BLaER1 (cell line): ENCODE results near the gene MRFAP1L1.
"Not testable (repeated sequence)": the region's sequence is repeated elsewhere in the genome, so short reads cannot be mapped to it uniquely, and the experiment has no call there.

ENCODE experiments used
- H3K27ac ChIP-seq: shearing (Covaris generic); formaldehyde crosslinking; 2 replicates; pipeline ENCODE4 v1.8.1; 2022
- H3K27me3 ChIP-seq: shearing (Covaris generic); formaldehyde crosslinking; 2 replicates; pipeline ENCODE4 v1.8.1; 2022
- H3K36me3 ChIP-seq: shearing (Covaris generic); formaldehyde crosslinking; 2 replicates; pipeline ENCODE4 v1.8.1; 2022
- H3K4me1 ChIP-seq: shearing (Covaris generic); formaldehyde crosslinking; 2 replicates; pipeline ENCODE4 v1.8.1; 2022
- H3K4me2 ChIP-seq: shearing (Covaris generic); formaldehyde crosslinking; 2 replicates; pipeline ENCODE4 v1.8.1; 2022
- H3K4me3 ChIP-seq: shearing (Covaris generic); formaldehyde crosslinking; 2 replicates; pipeline ENCODE4 v1.8.1; 2022
- H3K9ac ChIP-seq: shearing (Covaris generic); formaldehyde crosslinking; 2 replicates; pipeline ENCODE4 v1.8.1; 2022
- H3K9me3 ChIP-seq: shearing (Covaris generic); formaldehyde crosslinking; 2 replicates; pipeline ENCODE4 v1.8.1; 2022
- H4K20me1 ChIP-seq: shearing (Covaris generic); formaldehyde crosslinking; 2 replicates; pipeline ENCODE4 v1.8.1; 2022
- Cebpa-rat ChIP-seq: shearing (Covaris generic); IDR thresholded peaks from 2 replicates; pipeline ENCODE4 v1.8.1; 2022

Gene MRFAP1L1

GRCh38 chr4:6681191-6681590 lies 28.5 kb downstream of the MRFAP1L1 start:
- H3K27ac ChIP-seq = no peak overlapping the region
- no peaks in the 10 kb centered on the region for H3K27me3 ChIP-seq
- H3K9me3 ChIP-seq = no peaks in the 10 kb centered on the region
- H3K36me3 ChIP-seq = peaks cover 37% of the 10 kb centered on the region
- peaks cover 26% of the 10 kb centered on the region for H3K4me1 ChIP-seq
- H3K4me2 ChIP-seq = no peak overlapping the region
- no peak overlapping the region for H3K4me3 ChIP-seq
- H3K9ac ChIP-seq = no peak overlapping the region
- peaks cover 52% of the 10 kb centered on the region for H4K20me1 ChIP-seq
- no peak for TF ChIP-seq Cebpa-rat

GRCh38 chr4:6680372-6681034 lies 29.2 kb downstream of the MRFAP1L1 start:
- peaks cover 44% of the 10 kb centered on the region for H3K36me3 ChIP-seq
- no peak overlapping the region for H3K4me3 ChIP-seq
- no peak overlapping the region for H3K4me2 ChIP-seq
- H3K4me1 ChIP-seq = peaks cover 33% of the 10 kb centered on the region
- no peaks in the 10 kb centered on the region for H3K27me3 ChIP-seq
- no peaks in the 10 kb centered on the region for H3K9me3 ChIP-seq
- H3K27ac ChIP-seq = no peak overlapping the region
- TF ChIP-seq Cebpa-rat = no peak
- H4K20me1 ChIP-seq = peaks cover 59% of the 10 kb centered on the region
- no peak overlapping the region for H3K9ac ChIP-seq

GRCh38 chr4:6676722-6677558 lies 32.7 kb downstream of the MRFAP1L1 start:
- Histone ChIP-seq H3K4me1 (peaks cover 41% of the 10 kb centered on the region), H3K4me2 (peak overlapping the region; percentile 95), H3K27me3 (no peaks in the 10 kb centered on the region), H4K20me1 (peaks cover 72% of the 10 kb centered on the region), H3K4me3 (peak overlapping the region; percentile 88), H3K27ac (peak overlapping the region; percentile 62), H3K36me3 (peaks cover 43% of the 10 kb centered on the region), H3K9ac (peak overlapping the region; percentile 95), H3K9me3 (peaks cover 4% of the 10 kb centered on the region; the same call in 1 of the 2 replicates)
- TF ChIP-seq Cebpa-rat = no peak

- no peak for TF ChIP-seq Cebpa-rat
- Histone ChIP-seq H3K4me1 (peaks cover 41% of the 10 kb centered on the region), H3K27ac (peak overlapping the region; percentile 95), H3K9ac (peak overlapping the region; percentile 95), H3K4me2 (peak overlapping the region; percentile 95), H3K4me3 (peak overlapping the region; percentile 88), H3K27me3 (no peaks in the 10 kb centered on the region), H3K9me3 (peaks cover 4% of the 10 kb centered on the region; the same call in 1 of the 2 replicates), H3K36me3 (peaks cover 41% of the 10 kb centered on the region), H4K20me1 (peaks cover 53% of the 10 kb centered on the region)
Measured at GRCh38 chr4:6674500-6675149, 35.0 kb downstream of the MRFAP1L1 start.

GRCh38 chr4:6673660-6674499 lies 35.8 kb downstream of the MRFAP1L1 start:
- Histone ChIP-seq H3K4me2 (peak overlapping the region; percentile 95), H3K9ac (peak overlapping the region; percentile 95), H3K27ac (peak overlapping the region; percentile 95)

GRCh38 chr4:6673191-6673659 lies 36.4 kb downstream of the MRFAP1L1 start:
- H3K27ac ChIP-seq = peak overlapping the region; percentile 95
- H3K9ac ChIP-seq = peak overlapping the region; percentile 95
- not testable (repeated sequence) for H3K27me3 ChIP-seq, H3K9me3 ChIP-seq
- peak overlapping the region; percentile 88 for H3K4me3 ChIP-seq
- H3K4me1 ChIP-seq = peaks cover 34% of the 10 kb centered on the region
- H3K4me2 ChIP-seq = peak overlapping the region; percentile 95
- peaks cover 27% of the 10 kb centered on the region for H3K36me3 ChIP-seq
- H4K20me1 ChIP-seq = peaks cover 40% of the 10 kb centered on the region

More at GRCh38 chr4:6673660-6674499, 35.8 kb downstream of the MRFAP1L1 start:
- peaks cover 41% of the 10 kb centered on the region for H3K4me1 ChIP-seq
- peaks cover 46% of the 10 kb centered on the region for H4K20me1 ChIP-seq
- no peaks in the 10 kb centered on the region for H3K27me3 ChIP-seq
- peaks cover 34% of the 10 kb centered on the region for H3K36me3 ChIP-seq
- H3K4me3 ChIP-seq = peak overlapping the region; percentile 88
- TF ChIP-seq Cebpa-rat = no peak
- peaks cover 4% of the 10 kb centered on the region; the same call in 1 of the 2 replicates for H3K9me3 ChIP-seq

- Histone ChIP-seq H3K4me2 (peak overlapping the region; percentile 95; the same call in 1 of the 2 replicates), H3K4me1 (peaks cover 30% of the 10 kb centered on the region), H4K20me1 (peaks cover 35% of the 10 kb centered on the region), H3K36me3 (peaks cover 26% of the 10 kb centered on the region), H3K4me3 (peak overlapping the region; percentile 88; the same call in 1 of the 2 replicates)
- not testable (repeated sequence) for H3K27ac ChIP-seq, H3K27me3 ChIP-seq, H3K9ac ChIP-seq, H3K9me3 ChIP-seq
Measured at GRCh38 chr4:6672541-6673190, 37.0 kb downstream of the MRFAP1L1 start.

GRCh38 chr4:6672131-6672530 lies 37.5 kb downstream of the MRFAP1L1 start:
- Histone ChIP-seq H3K4me2 (no peak overlapping the region), H3K36me3 (peaks cover 26% of the 10 kb centered on the region), H3K9me3 (peaks cover 4% of the 10 kb centered on the region; the same call in 1 of the 2 replicates), H3K9ac (no peak overlapping the region), H3K4me3 (no peak overlapping the region), H3K4me1 (peaks cover 25% of the 10 kb centered on the region), H3K27me3 (no peaks in the 10 kb centered on the region), H4K20me1 (peaks cover 30% of the 10 kb centered on the region), H3K27ac (no peak overlapping the region)
- no peak for TF ChIP-seq Cebpa-rat
